ENCODE data around the gene LPCAT2. TPM values are rescaled to one million over a fixed set of nuclear protein-coding genes. Genes with fewer than 3 reads are reported as not detected.
A peak's percentile ranks its signal among the peaks of the same experiment; 100 is the strongest.

LPCAT2 gene
- total and polyA plus RNA-seq, 4 donors, result 0.96 to 4.2 (median 2.7) TPM

DNA sequence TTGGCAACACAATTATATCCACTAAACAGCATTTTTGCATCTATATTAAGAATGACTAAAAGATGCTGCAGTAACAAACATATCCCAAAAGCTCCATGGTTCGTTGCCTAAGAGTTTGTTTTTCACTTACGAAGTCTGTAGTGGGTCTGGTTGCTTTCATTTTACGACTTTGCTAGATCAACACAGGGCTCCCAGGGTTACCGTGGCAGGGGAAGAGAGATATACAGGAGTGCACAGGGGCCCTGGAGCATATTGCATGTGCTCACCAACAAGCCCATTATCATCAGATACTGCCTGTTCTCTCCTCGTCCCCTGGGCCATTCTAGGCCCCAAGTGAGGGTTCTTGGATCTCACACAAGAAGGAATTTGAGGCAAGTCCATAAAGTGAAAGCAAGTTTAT, 33.0 kb upstream of the LPCAT2 start (continued):
- TF ChIP-seq, protein P1, sequence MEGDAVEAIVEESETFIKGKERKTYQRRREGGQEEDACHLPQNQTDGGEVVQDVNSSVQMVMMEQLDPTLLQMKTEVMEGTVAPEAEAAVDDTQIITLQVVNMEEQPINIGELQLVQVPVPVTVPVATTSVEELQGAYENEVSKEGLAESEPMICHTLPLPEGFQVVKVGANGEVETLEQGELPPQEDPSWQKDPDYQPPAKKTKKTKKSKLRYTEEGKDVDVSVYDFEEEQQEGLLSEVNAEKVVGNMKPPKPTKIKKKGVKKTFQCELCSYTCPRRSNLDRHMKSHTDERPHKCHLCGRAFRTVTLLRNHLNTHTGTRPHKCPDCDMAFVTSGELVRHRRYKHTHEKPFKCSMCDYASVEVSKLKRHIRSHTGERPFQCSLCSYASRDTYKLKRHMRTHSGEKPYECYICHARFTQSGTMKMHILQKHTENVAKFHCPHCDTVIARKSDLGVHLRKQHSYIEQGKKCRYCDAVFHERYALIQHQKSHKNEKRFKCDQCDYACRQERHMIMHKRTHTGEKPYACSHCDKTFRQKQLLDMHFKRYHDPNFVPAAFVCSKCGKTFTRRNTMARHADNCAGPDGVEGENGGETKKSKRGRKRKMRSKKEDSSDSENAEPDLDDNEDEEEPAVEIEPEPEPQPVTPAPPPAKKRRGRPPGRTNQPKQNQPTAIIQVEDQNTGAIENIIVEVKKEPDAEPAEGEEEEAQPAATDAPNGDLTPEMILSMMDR (IDR thresholded peaks at IDR 0.05; ENCODE audit: low read depth, low read length, missing input control), result no peak
- TF ChIP-seq, protein P2, sequence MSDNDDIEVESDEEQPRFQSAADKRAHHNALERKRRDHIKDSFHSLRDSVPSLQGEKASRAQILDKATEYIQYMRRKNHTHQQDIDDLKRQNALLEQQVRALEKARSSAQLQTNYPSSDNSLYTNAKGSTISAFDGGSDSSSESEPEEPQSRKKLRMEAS (IDR thresholded peaks at IDR 0.05), result no peak
- no peak for TF ChIP-seq FOXA1 (IDR thresholded peaks at IDR 0.05)
- no peak for TF ChIP-seq RXRA (IDR thresholded peaks at IDR 0.05)
- no peak for TF ChIP-seq HNF4A (conservative IDR thresholded peaks at IDR 0.05)

- WGBS, result 74% methylated on average over 6 of the region's 6 CpGs
- no peaks in the 10 kb centered on the region for H3K9me3 ChIP-seq (ENCODE audit: control insufficient read depth in 4 of 4, low read length in 3 of 4)
- DNase-seq (ENCODE audit: low spot score), result no peak
- H3K27me3 ChIP-seq (ENCODE audit: control insufficient read depth in 4 of 4, insufficient read depth in 4 of 4, low read length in 3 of 4), result peaks cover 0 to 9% (median 3%) of the 10 kb centered on the region in 4 donors
- H3K4me3 ChIP-seq (ENCODE audit: low read depth in 1 of 3, low read length in 3 of 3), result no peak overlapping the region
- no peaks in the 10 kb centered on the region for H3K36me3 ChIP-seq (ENCODE audit: control insufficient read depth in 4 of 4, insufficient read depth in 3 of 4, low read depth in 1 of 4, low read length in 3 of 4)
- peaks cover 0 to 14% (median 3%) of the 10 kb centered on the region in 4 donors for H3K4me1 ChIP-seq (ENCODE audit: control insufficient read depth in 4 of 4, insufficient read depth in 4 of 4, low read length in 3 of 4)
- TF ChIP-seq NR2F2 (IDR thresholded peaks at IDR 0.05) (peak; percentile 18), TAF1 (conservative IDR thresholded peaks at IDR 0.05) (no peak)
- H3K27ac ChIP-seq (ENCODE audit: low read depth in 1 of 2, low read length in 2 of 2), result no peak overlapping the region
- no peak overlapping the region for H3K9ac ChIP-seq (ENCODE audit: low read depth in 1 of 2, low read length in 2 of 2)
These were observed 32.0 kb upstream of the LPCAT2 start for GRCh38 chr16:55476625-55477533.

DNA sequence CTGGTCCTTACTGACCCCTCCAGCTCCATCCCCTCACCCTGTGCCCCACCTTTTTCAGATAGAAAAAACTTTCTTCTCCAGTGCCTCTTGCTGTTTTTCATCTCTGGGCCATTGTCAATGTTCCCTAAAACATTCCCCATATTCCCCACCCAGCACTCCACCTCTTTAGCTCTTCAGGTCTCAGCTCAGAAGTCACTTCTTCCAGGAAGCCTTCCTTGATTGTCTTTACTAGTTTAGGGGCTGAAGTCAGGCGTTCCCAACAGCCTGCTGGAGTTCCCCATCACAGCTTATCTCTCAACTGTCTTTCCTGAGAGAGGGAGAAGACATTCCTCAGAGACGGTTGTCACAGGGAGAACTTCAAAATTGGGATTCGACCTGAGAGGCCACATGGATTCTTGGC, 31.1 kb upstream of the LPCAT2 start:
- Histone ChIP-seq H3K4me3 (ENCODE audit: low read depth in 1 of 3, low read length in 3 of 3) (no peak overlapping the region), H3K4me1 (ENCODE audit: control insufficient read depth in 4 of 4, insufficient read depth in 4 of 4, low read length in 3 of 4) (peaks cover 0 to 14% (median 3%) of the 10 kb centered on the region in 4 donors), H3K27me3 (ENCODE audit: control insufficient read depth in 4 of 4, insufficient read depth in 4 of 4, low read length in 3 of 4) (peaks cover 0 to 9% (median 4%) of the 10 kb centered on the region in 4 donors), H3K9me3 (ENCODE audit: control insufficient read depth in 4 of 4, low read length in 3 of 4) (no peaks in the 10 kb centered on the region), H3K36me3 (ENCODE audit: control insufficient read depth in 4 of 4, insufficient read depth in 3 of 4, low read depth in 1 of 4, low read length in 3 of 4) (no peaks in the 10 kb centered on the region), H3K27ac (ENCODE audit: low read depth in 1 of 2, low read length in 2 of 2) (no peak overlapping the region), H3K9ac (ENCODE audit: low read depth in 1 of 2, low read length in 2 of 2) (no peak overlapping the region)
- WGBS, result 60% methylated on average over 3 of the region's 3 CpGs
- no peak for DNase-seq (ENCODE audit: low spot score)
- TF ChIP-seq, protein P2 (IDR thresholded peaks at IDR 0.05), result no peak
- TF ChIP-seq GABPA (IDR thresholded peaks at IDR 0.05 in 1 of 2, conservative IDR thresholded peaks at IDR 0.05 in 1 of 2), result no peak
- no peak for TF ChIP-seq TAF1 (conservative IDR thresholded peaks at IDR 0.05)
- TF ChIP-seq HNF4G (IDR thresholded peaks at IDR 0.05), result no peak
- TF ChIP-seq EGR1 (IDR thresholded peaks at IDR 0.05; ENCODE audit: low read depth in 2 of 2), result no peak
- no peak for TF ChIP-seq RAD21 (IDR thresholded peaks at IDR 0.05)
- no peak for TF ChIP-seq ZBTB33 (IDR thresholded peaks at IDR 0.05)
- no peak for TF ChIP-seq JUND (IDR thresholded peaks at IDR 0.05)
- no peak for TF ChIP-seq SP1 (IDR thresholded peaks at IDR 0.05)
- TF ChIP-seq, protein P1 (IDR thresholded peaks at IDR 0.05; ENCODE audit: low read depth, low read length, missing input control), result no peak
- TF ChIP-seq RXRA (IDR thresholded peaks at IDR 0.05), result no peak

Data from liver (tissue), 9 donors.